AG08396 (cell line): Measurements from ENCODE around the gene VANGL2.

Source experiments
- DNase-seq: peaks from one replicate; pipeline ENCODE4 v3.0.0; 2012; ENCODE audit warnings: low spot score, mixed read lengths

VANGL2 gene

DNA sequence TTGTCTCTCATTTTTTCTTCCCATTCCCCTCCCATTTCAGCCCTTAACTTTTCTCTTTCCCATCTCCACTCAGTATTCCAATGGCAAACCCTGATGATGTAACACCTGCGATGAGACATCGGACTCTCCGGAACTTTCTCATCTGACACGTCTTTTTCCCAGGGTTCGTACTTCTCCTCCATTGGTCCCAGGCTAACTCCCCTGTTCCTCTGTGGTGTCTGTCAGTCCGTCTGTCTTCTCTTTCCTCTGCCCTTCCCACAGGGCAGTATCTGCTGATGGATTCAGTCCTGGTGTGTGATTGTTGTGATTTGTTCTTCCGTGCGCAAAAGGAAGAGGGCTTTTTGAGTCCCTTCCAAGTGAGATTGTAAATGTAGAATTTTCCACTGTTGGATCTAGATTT, 27.7 kb downstream of the VANGL2 start:
- no peak for DNase-seq

GRCh38 chr1:160428655-160429054, 28.3 kb downstream of the VANGL2 start:
- DNase-seq = peak; percentile 68

GRCh38 chr1:160429125-160429561, 28.8 kb downstream of the VANGL2 start:
- DNase-seq = no peak

- DNase-seq = no peak
Measured at GRCh38 chr1:160429702-160430535, 29.6 kb downstream of the VANGL2 start.

GRCh38 chr1:160431006-160431405, 30.6 kb downstream of the VANGL2 start:
- DNase-seq = no peak

DNA sequence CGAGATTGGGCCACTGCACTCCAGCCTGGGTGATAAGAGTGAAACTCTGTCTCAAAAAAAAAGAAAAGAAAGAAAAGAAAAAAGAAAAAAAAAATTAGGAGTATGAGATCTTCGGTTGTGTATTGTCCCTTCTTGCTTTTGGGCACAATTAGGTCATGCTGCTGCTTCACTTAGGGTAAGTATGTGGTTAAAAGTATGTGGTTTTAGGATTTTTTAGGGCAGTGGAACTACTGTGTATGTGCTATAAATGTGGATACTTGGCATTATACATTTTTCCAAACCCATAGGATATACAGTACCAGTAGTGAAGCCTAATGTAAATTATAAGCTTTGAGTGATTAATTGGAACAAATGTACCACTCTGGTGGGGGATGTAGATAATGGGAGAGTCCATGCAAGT, 31.2 kb downstream of the VANGL2 start:
- DNase-seq = no peak

GRCh38 chr1:160432371-160432786, 32.0 kb downstream of the VANGL2 start:
- no peak for DNase-seq

DNA sequence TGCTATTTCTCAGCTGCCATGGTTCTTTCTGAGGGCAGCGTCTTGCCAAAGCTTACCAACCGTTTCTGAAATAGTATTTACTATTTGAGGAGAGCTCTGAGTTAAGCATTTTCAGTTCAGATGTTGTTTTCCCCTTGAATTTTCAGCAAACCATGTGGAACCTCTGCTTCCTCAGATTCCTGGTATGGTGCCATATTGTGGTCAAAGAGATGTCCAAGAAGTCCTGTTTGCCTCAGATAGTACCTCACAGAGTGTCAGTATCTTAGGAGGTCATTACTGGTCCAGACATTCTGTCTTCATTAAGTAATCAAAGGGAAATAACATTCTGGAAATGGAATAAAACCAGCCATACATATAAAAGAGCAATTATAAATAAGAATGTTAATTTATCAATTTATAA, 36.6 kb downstream of the VANGL2 start:
- DNase-seq = no peak

- DNase-seq = no peak
Measured at GRCh38 chr1:160437432-160438316, 37.3 kb downstream of the VANGL2 start.

DNA sequence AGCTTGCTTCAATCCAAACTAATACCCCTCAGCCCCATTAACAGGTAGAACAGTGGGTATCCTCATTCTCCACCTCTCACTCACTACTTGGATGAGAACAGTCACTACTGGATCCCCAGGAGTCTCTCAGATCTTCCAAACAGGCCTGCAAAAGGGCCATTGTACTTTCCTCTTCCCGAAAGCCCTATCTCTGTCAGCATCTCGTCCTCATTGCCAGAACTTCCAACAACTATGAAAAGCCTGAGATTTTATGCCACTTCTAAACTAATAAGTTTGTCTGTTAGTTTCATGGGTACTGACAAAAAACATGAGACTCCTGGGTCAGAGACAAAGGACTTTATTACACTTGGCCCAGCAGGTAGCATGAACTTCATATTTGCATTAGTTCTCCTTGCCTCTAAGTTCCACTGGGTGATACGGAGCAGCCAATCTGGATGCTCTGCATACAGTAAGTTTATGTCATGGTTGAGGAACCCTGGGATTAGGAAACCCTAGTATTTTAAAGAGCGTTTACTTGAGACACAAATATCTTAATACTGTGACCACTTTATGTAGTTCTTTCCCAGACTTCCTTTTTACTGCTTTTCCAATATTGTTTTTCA, 38.1 kb downstream of the VANGL2 start:
- DNase-seq = no peak

GRCh38 chr1:160438935-160439334, 38.6 kb downstream of the VANGL2 start:
- no peak for DNase-seq

DNA sequence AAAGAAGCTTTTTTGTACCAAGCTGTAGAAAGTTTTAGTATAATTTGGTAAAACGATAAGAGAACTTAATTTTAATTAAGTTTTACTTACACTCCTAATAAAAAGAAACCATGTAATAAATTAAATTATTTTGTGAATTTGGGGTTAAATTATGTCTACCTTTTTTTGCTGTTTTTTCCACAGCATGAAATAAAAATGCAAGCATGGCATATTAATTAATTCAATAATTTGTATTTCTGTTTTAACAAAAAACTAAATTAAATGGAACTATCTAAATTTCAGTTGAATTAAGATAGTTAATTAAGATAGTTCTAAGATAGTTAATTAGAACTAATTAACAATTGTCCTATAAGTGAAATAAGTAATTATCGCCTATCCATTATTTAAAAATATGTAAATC, 39.4 kb downstream of the VANGL2 start:
- DNase-seq = no peak

DNA sequence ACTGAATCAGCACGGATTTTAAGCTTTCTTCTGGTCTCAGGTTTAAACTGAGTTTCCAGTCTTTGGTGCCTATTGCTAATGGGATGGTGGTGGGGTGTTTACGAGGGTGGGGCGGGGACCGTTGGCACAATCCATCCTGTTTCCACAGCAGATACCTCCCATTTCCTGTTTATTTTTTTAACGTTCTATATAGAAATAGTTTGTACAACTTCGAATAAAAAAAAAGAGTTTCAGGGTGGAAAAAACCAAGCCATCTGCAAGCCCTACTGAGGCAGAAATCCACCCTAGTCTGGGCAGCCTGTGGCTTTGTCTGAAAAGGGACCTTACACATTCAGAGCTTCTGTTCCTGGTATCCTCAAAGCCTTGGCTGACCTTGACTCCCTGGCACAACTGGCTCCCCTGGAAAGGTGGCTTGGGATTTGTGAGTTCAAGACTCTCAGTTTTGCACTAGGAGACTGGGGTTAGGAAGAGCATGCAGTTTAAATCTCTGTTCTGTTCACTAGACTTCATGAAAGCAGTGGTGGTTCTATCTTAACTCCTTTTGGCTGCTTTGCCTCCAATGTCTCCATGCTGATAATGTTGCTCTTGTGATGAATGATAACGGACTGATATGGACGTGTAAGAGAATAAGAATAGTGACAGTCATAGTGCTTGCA, 46.7 kb downstream of the VANGL2 start:
- no peak for DNase-seq

DNA sequence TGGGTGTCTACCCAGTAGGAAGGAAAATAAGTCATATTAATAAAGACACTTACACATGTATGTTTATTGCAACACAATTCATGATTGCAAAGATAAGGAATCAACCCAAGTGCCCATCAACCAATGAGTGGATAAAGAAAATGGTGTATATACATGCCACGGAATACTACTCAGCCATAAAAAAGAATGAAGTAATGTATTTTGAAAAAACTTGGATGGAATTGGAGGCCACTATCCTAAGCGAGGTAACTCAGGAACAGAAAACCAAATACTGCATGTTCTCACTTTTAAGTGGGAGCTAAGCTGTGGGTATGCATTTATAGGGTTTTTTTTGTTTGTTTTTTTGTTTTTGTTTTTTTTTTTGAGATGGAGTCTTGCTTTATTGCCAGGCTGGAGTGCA, 49.1 kb downstream of the VANGL2 start:
- DNase-seq = no peak

- no peak for DNase-seq
Measured at GRCh38 chr1:160451119-160451858, 50.9 kb downstream of the VANGL2 start.

DNA sequence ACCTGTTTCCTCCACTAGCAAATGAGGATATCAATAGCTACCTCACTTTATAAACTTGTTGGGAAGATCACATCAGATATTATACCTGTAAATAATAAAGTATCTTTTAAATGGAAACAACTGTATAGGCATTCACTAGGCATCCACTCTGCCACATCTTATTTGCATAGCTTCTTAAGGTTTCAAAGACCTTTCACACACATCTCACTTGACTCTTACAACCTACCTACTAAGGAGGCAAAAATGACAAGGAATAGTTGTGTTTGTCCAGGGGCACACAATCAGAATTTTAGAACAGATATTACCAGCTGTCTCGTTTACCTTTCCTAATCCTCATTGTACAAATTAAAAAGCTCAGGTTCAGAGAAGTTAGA, 51.5 kb downstream of the VANGL2 start:
- DNase-seq = no peak

DNA sequence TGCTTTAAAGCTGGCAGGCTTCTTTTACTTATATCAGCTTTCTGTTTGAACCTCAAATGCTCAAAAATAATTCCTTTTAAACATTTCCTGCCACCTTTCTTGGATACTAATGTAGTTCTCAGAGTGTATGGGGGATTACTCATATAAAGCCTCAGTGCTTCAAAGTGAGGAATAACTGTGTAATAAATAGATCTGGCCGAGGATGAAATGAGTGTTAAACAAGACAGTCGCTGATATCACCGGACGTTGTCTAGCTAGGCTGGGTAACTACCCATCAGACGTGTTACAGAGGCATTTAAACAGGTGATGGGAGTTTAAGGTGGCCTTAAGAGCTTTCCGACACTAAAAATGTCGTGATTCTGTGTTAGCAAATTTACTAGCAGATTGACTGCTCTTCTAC, 53.1 kb downstream of the VANGL2 start:
- no peak for DNase-seq

GRCh38 chr1:160454371-160455152, 54.2 kb downstream of the VANGL2 start:
- no peak for DNase-seq

DNA sequence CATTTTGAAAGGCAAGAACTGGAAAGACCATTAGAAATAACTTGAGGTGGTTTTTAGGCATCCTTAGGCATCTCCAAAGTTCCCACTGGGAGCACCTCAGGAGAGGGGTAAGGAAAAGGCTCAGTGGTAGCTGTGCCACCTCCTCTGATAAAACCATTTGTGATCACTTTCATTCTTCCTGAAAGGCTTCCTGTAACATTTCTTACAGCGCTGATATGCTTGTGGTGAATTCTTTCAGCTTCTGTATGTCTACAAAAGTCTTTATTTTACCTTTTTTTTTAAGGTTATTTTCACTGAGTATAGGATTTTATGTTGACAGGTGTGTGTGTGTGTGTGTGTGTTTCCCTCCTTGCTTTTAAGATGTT, 54.8 kb downstream of the VANGL2 start:
- DNase-seq = no peak

DNA sequence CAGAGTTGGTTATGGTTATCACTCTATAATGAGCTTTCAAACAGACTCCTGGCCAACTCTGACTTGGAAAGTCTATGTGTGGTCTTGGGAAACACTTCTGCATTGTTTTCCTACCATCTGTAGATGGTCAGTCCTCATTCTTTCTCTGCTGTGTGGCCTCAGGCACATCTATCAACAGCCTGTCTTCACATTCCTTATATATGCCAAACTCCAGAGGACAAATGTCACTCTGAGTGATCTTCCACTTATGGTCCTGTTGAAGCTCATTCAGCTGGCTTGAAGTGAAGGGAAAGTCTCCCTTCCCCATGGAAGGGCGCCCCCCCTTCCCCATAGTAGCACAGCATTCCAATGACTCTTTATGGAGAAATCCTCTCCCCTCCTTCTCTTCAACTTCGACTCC, 58.7 kb downstream of the VANGL2 start:
- no peak for DNase-seq

DNA sequence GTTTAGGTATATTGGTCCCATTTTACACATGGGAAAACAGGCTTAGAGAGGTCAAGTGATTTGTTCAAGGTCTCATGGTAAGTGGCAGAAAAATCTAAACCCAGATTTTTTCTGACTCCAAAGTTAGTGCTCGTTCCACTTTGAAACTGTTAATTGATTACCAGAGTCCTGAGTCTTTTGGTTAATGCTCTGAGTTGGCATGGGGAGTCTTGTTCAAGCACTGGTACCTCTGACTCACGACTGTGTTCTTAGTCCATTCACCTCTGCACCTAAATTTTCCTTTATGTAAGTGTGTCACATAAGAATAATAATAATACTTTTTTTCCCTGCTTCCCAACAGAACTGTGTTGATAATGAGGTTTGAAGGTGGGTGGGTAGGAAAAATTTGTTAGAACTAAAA, 59.3 kb downstream of the VANGL2 start:
- DNase-seq = no peak
